Measurements from ENCODE around the gene NFE2L1. TPM values are rescaled to one million over a fixed set of nuclear protein-coding genes. Genes with fewer than 3 reads are reported as not detected.

Gene NFE2L1
- total and polyA plus RNA-seq, 9 of the 15 experiments (the other 6 are each of a cell fraction or from before 2014, with no cell fraction given): 2.0 to 68.6 (median 39.7) TPM

DNA sequence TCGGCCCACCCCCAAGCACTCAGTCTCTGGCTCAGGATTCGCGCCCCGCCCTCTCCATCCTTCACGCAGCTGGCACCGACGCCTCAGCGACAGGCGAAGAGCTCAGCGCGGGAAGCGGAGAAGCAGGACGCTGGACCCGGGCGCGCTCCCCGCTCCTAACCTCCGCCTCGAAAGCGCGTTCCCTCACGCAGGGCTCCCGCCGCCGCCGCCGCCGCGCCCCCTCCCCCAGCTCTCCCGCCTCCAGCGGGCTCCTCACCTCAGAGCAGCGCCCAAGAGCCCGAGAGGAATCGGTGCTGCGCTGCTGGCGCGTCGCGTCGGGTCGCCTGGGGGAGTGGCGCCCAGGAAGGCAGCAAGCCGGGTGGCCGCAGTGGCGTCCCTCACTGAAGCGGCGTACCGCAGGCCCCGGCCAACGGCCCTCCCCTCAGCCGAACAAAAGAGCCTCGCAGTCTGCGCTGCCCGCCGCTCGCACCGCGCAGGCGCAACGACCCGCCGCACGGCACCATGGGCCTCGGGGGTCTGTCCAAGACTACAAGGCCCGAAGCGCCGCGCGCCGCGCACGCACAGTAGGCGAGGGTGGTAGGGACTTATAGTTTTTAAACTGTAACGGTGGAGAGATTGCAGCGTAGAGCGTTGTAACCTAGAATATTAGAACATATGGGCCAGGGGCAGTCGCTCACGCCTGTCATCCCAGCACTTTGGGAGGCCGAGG, 53.0 kb downstream of the NFE2L1 start, which contains the start of gene CBX1 (continued):
- TF ChIP-seq, protein P1, sequence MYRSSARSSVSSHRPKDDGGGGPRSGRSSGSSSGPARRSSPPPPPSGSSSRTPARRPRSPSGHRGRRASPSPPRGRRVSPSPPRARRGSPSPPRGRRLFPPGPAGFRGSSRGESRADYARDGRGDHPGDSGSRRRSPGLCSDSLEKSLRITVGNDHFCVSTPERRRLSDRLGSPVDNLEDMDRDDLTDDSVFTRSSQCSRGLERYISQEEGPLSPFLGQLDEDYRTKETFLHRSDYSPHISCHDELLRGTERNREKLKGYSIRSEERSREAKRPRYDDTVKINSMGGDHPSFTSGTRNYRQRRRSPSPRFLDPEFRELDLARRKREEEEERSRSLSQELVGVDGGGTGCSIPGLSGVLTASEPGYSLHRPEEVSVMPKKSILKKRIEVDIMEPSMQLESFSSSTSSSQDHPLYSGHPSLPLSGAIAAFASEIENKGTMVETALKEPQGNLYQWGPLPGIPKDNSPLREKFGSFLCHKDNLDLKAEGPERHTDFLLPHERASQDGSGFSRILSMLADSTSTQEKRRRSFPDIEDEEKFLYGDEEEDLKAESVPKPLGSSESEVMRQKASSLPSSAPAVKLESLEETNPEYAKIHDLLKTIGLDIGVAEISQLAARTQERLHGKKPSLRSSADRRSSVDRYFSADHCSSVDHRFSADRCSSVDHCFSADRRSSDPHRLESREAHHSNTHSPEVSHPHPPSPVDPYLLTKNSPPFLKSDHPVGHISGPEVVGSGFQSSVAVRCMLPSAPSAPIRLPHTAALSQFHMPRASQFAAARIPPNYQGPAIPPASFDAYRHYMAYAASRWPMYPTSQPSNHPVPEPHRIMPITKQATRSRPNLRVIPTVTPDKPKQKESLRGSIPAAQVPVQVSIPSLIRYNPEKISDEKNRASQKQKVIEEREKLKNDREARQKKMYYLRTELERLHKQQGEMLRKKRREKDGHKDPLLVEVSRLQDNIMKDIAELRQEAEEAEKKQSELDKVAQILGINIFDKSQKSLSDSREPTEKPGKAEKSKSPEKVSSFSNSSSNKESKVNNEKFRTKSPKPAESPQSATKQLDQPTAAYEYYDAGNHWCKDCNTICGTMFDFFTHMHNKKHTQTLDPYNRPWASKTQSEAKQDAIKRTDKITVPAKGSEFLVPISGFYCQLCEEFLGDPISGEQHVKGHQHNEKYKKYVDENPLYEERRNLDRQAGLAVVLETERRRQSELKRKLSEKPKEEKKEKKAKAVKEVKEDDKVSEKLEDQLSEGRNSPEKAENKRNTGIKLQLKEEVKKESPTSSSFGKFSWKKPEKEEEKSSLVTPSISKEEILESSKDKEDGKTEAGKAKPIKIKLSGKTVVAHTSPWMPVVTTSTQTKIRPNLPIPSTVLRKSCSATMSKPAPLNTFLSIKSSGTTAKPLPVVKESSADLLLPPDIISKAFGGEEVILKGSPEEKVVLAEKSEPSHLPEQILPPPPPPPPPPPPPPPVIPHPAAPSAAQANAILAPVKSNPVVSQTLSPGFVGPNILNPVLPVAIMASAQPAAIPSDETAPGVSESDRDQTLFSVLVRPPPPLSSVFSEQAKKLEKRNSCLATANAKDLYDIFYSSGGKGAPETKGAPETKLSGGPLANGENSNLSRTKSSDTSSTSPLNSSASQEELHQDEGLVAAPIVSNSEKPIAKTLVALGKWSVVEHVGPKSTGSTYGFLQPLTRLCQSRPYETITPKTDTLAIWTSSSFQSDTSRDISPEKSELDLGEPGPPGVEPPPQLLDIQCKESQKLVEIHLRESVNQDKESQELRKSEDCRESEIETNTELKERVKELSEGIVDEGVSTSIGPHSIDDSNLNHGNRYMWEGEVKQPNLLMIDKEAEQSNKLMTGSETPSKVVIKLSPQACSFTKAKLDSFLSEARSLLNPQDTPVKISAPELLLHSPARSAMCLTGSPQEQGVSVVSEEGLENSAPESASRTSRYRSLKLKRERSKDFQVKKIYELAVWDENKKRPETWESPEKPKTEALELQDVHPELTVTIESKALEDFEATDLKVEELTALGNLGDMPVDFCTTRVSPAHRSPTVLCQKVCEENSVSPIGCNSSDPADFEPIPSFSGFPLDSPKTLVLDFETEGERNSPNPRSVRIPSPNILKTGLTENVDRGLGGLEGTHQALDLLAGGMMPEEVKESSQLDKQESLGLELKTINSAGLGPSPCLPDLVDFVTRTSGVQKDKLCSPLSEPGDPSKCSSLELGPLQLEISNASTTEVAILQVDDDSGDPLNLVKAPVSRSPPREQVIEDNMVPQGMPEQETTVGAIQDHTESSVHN (IDR thresholded peaks at IDR 0.05; ENCODE audit: borderline replicate concordance in 1 of 2, low read depth in 1 of 2): no peak
- TF ChIP-seq E2F6 (IDR thresholded peaks at IDR 0.05; ENCODE audit: borderline replicate concordance in 1 of 2, extremely low read depth in 1 of 2, insufficient read depth in 1 of 2, insufficient read length in 1 of 2, low read depth in 1 of 2, low read length in 1 of 2, poor library complexity in 1 of 2, severe bottlenecking in 1 of 2): peak in 1 of 2 experiments; percentile 78
- no peak for TF ChIP-seq JUND (IDR thresholded peaks at IDR 0.05; ENCODE audit: borderline replicate concordance, low read depth, low read length)
- no peak; the same call in 2 of the 3 replicates for TF ChIP-seq JUND (tag; IDR thresholded peaks at IDR 0.05; ENCODE audit: borderline replicate concordance, low read depth, low read length)
- no peak for TF ChIP-seq TOE1 (IDR thresholded peaks at IDR 0.05; ENCODE audit: borderline replicate concordance)
- TF ChIP-seq TOE1 (CRISPR knock-in tag; IDR thresholded peaks at IDR 0.05; ENCODE audit: borderline replicate concordance, low read depth): 0 out of 2 replicates have a peak, but pooled peaks have one; percentile 69
- peak; percentile 78 for TF ChIP-seq MYC (IDR thresholded peaks at IDR 0.05; ENCODE audit: low read depth, low read length)
- no peak for TF ChIP-seq MYC (CRISPR knock-in tag; IDR thresholded peaks at IDR 0.05; ENCODE audit: borderline replicate concordance, low read depth)
- no peak for TF ChIP-seq YY1 (IDR thresholded peaks at IDR 0.05; ENCODE audit: borderline replicate concordance in 1 of 3, control insufficient read depth in 1 of 3, extremely low read depth in 1 of 3, insufficient read depth in 3 of 3, insufficient read length in 1 of 3, insufficient replicate concordance in 2 of 3, low read depth in 1 of 3, low read length in 2 of 3)
- TF ChIP-seq ZNF165 (CRISPR knock-in tag; IDR thresholded peaks at IDR 0.05; ENCODE audit: borderline replicate concordance): no peak
- TF ChIP-seq ZNF76 (CRISPR knock-in tag; IDR thresholded peaks at IDR 0.05; ENCODE audit: borderline replicate concordance): no peak
- no peak for TF ChIP-seq KLF1 (tag; IDR thresholded peaks at IDR 0.05)
- TF ChIP-seq RBM34 (IDR thresholded peaks at IDR 0.05; ENCODE audit: borderline replicate concordance, insufficient read depth, low read length): 0 out of 2 replicates have a peak, but pooled peaks have one; percentile 80
